GM10266 (cell line): ENCODE data around the gene MYBBP1A.

Experiments
- DNase-seq: peaks from one replicate; pipeline ENCODE4 v3.0.0; 2012; ENCODE audit errors: extremely low spot score
- TF ChIP-seq, protein P1 (sequence below): IDR thresholded peaks from 2 replicates; pipeline ENCODE4 v1.5.1; 2012; ENCODE audit warnings: mild to moderate bottlenecking, low read depth; ENCODE audit not compliant: control insufficient read depth, insufficient read depth; ENCODE audit errors: missing control alignments

Gene MYBBP1A

DNA sequence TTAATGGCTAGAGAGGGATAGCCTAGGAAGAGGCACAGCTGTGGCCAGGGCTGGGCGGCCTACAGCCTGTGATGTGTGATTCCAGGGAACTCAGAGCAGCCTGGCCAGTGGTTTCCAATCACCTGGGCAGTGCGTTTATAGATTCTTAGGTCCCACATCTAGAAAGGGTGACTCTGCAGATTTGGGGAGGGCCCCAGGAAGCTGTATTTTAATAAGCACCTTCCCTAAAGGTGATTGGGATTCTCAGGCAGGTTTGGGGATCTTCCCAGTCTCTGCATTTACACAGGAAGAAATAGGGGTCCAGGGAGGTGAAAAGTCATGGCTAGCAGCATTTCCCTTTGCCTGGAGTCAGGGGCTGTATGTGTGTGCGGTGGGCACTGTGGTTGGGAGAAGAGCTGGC, 47.0 kb downstream of the MYBBP1A start:
- no peak for DNase-seq
- TF ChIP-seq, protein P1, sequence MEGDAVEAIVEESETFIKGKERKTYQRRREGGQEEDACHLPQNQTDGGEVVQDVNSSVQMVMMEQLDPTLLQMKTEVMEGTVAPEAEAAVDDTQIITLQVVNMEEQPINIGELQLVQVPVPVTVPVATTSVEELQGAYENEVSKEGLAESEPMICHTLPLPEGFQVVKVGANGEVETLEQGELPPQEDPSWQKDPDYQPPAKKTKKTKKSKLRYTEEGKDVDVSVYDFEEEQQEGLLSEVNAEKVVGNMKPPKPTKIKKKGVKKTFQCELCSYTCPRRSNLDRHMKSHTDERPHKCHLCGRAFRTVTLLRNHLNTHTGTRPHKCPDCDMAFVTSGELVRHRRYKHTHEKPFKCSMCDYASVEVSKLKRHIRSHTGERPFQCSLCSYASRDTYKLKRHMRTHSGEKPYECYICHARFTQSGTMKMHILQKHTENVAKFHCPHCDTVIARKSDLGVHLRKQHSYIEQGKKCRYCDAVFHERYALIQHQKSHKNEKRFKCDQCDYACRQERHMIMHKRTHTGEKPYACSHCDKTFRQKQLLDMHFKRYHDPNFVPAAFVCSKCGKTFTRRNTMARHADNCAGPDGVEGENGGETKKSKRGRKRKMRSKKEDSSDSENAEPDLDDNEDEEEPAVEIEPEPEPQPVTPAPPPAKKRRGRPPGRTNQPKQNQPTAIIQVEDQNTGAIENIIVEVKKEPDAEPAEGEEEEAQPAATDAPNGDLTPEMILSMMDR = no peak

- no peak for DNase-seq
- TF ChIP-seq, protein P1 = no peak
Observed at GRCh38 chr17:4507361-4508111, 47.6 kb downstream of the MYBBP1A start.

GRCh38 chr17:4506892-4507291, 48.3 kb downstream of the MYBBP1A start:
- TF ChIP-seq, protein P1 = no peak
- no peak for DNase-seq

- TF ChIP-seq, protein P1 = no peak
Observed at GRCh38 chr17:4506175-4506813, 48.9 kb downstream of the MYBBP1A start.

DNA sequence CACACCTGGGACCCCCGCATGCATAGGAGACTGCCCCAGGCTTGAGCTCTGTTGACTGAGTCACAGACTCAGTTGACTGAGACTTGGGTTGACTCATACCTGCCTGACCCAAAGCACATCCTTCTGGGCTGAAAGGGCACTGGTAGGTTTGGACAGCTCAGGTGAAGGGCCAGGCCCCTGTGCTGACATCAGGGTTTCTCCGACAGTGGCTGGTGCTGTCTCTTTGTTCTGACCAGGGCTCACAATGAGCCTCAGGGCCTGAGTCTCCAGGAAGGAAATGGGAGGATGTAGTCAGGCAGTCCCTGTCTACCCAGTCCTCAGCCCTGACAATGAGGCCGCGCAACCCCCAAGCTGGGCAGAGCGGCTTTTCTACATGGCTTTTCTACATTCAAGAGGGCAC, 50.0 kb downstream of the MYBBP1A start:
- TF ChIP-seq, protein P1 = no peak
- no peak for DNase-seq

More at GRCh38 chr17:4506175-4506813, 48.9 kb downstream of the MYBBP1A start:
- no peak for DNase-seq

- TF ChIP-seq, protein P1 = no peak
- no peak for DNase-seq
Observed at GRCh38 chr17:4504188-4504587, 51.0 kb downstream of the MYBBP1A start.
